ENCODE measurements around the gene FAM234A. TPM values are rescaled to one million over a fixed set of nuclear protein-coding genes. Genes with fewer than 3 reads are reported as not detected.

The FAM234A gene
- total and polyA plus RNA-seq, 4 donors: 24.1 to 39.7 (median 27.8) TPM

DNA sequence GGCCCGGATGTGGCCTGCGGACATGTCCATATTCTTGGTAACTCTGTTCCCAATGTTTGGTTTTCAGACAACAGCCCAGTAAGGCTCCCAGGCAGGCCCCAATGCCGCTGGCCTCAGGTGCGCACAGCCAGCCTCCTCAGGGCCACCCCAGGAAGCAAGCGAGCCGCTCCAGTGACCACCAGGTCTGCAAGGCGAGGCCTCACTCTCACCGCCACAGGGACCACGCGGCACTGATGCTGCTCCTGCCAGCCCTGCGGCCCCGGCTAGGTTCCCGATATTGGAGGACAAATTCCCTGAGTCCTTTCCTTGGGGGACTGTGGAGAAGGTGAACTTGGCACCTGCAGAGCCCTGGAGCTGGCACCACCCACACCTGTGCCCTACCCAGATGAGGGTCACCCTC lies 67.3 kb downstream of the FAM234A start:
- Histone ChIP-seq H3K36me3 (ENCODE audit: control insufficient read depth in 4 of 4, insufficient read depth in 3 of 4, low read depth in 1 of 4, low read length in 3 of 4) (peaks cover 0 to 19% (median 4%) of the 10 kb centered on the region in 4 donors), H3K4me3 (ENCODE audit: low read depth in 1 of 3, low read length in 3 of 3) (no peak overlapping the region), H3K27ac (ENCODE audit: low read depth in 1 of 2, low read length in 2 of 2) (no peak overlapping the region), H3K9ac (ENCODE audit: low read depth in 1 of 2, low read length in 2 of 2) (no peak overlapping the region), H3K27me3 (ENCODE audit: control insufficient read depth in 4 of 4, insufficient read depth in 4 of 4, low read length in 3 of 4) (no peaks in the 10 kb centered on the region), H3K4me1 (ENCODE audit: control insufficient read depth in 4 of 4, insufficient read depth in 4 of 4, low read length in 3 of 4) (no peaks in the 10 kb centered on the region), H3K9me3 (ENCODE audit: control insufficient read depth in 4 of 4, low read length in 3 of 4) (no peaks in the 10 kb centered on the region)
- WGBS: 98% methylated on average over 13 of the region's 13 CpGs
- no peak for DNase-seq (ENCODE audit: low spot score)
- TF ChIP-seq YY1 (IDR thresholded peaks at IDR 0.05) (no peak), HNF4G (IDR thresholded peaks at IDR 0.05) (no peak), HNF4A (conservative IDR thresholded peaks at IDR 0.05) (no peak), EGR1 (IDR thresholded peaks at IDR 0.05; ENCODE audit: low read depth in 2 of 2) (no peak), RXRA (IDR thresholded peaks at IDR 0.05) (no peak), GABPA (IDR thresholded peaks at IDR 0.05 in 1 of 2, conservative IDR thresholded peaks at IDR 0.05 in 1 of 2) (no peak), FOXA2 (IDR thresholded peaks at IDR 0.05) (no peak)
- TF ChIP-seq, protein P1, sequence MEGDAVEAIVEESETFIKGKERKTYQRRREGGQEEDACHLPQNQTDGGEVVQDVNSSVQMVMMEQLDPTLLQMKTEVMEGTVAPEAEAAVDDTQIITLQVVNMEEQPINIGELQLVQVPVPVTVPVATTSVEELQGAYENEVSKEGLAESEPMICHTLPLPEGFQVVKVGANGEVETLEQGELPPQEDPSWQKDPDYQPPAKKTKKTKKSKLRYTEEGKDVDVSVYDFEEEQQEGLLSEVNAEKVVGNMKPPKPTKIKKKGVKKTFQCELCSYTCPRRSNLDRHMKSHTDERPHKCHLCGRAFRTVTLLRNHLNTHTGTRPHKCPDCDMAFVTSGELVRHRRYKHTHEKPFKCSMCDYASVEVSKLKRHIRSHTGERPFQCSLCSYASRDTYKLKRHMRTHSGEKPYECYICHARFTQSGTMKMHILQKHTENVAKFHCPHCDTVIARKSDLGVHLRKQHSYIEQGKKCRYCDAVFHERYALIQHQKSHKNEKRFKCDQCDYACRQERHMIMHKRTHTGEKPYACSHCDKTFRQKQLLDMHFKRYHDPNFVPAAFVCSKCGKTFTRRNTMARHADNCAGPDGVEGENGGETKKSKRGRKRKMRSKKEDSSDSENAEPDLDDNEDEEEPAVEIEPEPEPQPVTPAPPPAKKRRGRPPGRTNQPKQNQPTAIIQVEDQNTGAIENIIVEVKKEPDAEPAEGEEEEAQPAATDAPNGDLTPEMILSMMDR (IDR thresholded peaks at IDR 0.05; ENCODE audit: low read depth, low read length, missing input control): no peak
- TF ChIP-seq, protein P2, sequence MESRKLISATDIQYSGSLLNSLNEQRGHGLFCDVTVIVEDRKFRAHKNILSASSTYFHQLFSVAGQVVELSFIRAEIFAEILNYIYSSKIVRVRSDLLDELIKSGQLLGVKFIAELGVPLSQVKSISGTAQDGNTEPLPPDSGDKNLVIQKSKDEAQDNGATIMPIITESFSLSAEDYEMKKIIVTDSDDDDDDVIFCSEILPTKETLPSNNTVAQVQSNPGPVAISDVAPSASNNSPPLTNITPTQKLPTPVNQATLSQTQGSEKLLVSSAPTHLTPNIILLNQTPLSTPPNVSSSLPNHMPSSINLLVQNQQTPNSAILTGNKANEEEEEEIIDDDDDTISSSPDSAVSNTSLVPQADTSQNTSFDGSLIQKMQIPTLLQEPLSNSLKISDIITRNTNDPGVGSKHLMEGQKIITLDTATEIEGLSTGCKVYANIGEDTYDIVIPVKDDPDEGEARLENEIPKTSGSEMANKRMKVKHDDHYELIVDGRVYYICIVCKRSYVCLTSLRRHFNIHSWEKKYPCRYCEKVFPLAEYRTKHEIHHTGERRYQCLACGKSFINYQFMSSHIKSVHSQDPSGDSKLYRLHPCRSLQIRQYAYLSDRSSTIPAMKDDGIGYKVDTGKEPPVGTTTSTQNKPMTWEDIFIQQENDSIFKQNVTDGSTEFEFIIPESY (IDR thresholded peaks at IDR 0.05): no peak
- TF ChIP-seq, protein P3, sequence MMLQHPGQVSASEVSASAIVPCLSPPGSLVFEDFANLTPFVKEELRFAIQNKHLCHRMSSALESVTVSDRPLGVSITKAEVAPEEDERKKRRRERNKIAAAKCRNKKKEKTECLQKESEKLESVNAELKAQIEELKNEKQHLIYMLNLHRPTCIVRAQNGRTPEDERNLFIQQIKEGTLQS (IDR thresholded peaks at IDR 0.05): no peak

DNA sequence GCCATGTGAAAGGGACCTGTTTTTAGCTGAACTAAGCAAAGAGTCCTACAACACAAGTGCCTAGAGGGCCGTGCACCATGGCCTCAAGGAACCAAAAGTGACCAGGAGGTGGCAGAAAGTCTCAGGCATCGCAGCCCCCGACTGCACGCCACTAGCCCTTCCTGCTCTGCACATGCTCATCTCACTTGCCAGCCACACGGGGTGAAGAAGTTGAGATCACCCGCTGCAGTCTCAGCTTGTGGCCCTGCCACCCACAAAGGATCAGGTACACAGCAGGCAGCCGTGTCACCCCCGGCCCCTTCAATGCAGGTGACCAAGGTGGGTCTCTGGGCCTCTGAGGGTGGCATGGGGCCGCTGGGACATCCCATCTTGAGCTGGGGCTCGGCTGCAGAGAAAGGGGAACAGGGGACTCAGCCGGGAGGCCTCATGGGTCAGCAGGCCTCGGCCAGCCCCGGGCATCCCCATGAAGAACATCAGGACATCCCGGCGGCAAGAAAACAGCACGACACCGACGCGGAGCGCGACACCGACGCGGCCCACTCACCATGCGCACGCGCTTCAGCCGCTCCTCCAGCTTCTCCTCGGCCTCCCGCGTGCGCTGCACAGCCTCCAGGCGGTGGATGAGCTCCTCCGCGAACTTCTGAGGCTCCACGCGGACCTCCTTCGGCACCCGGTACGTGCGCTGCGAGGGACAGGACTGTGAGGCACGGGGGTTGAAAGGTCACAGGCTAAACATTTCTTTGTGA lies 69.3 kb downstream of the FAM234A start:
- 94% methylated on average over 43 of the region's 43 CpGs for WGBS
- H3K36me3 ChIP-seq (ENCODE audit: control insufficient read depth in 4 of 4, insufficient read depth in 3 of 4, low read depth in 1 of 4, low read length in 3 of 4): peaks cover 0 to 27% (median 8%) of the 10 kb centered on the region in 4 donors

More for the DNA sequence above, 69.3 kb downstream of the FAM234A start:
- Histone ChIP-seq H3K9ac (ENCODE audit: low read depth in 1 of 2, low read length in 2 of 2) (no peak overlapping the region), H3K4me3 (ENCODE audit: low read depth in 1 of 3, low read length in 3 of 3) (no peak overlapping the region), H3K27me3 (ENCODE audit: control insufficient read depth in 4 of 4, insufficient read depth in 4 of 4, low read length in 3 of 4) (no peaks in the 10 kb centered on the region), H3K9me3 (ENCODE audit: control insufficient read depth in 4 of 4, low read length in 3 of 4) (no peaks in the 10 kb centered on the region), H3K4me1 (ENCODE audit: control insufficient read depth in 4 of 4, insufficient read depth in 4 of 4, low read length in 3 of 4) (no peaks in the 10 kb centered on the region), H3K27ac (ENCODE audit: low read depth in 1 of 2, low read length in 2 of 2) (no peak overlapping the region)
- no peak for DNase-seq (ENCODE audit: low spot score)
- TF ChIP-seq YY1 (IDR thresholded peaks at IDR 0.05): no peak
- TF ChIP-seq, protein P1 (IDR thresholded peaks at IDR 0.05; ENCODE audit: low read depth, low read length, missing input control): peak; percentile 13

All from liver (tissue), 9 donors.